ENCODE measurements around the gene RIN3.

Gene RIN3

DNA sequence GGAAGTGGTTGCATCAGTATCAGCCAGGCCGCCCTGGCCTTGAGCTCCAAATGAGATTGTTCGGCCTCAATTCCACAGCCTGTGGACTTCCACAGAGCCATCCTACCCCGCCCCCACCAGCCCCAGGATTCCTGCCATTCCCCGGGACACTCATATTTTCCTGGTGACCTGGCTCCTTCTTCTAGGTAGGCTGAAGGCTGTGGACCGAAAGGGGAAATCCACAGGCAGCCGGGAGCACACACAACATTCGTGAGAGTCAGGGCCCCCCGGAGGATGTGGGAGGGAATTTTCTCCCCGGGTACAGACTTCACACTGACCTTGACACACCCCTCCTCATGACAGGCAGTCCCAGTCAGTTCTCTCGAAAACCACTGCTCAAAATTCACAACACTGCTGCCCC lies 39.9 kb downstream of the RIN3 start:
- Histone ChIP-seq H3K4ac (ENCODE audit: low read depth, low read length) (no peak overlapping the region), H3K36me3 (ENCODE audit: control insufficient read depth, insufficient read depth, low read length) (no peaks in the 10 kb centered on the region), H3K18ac (ENCODE audit: low read length) (no peak overlapping the region), H3K4me2 (ENCODE audit: low read length) (no peak overlapping the region), H3K79me2 (ENCODE audit: control insufficient read depth, insufficient read depth, low read length) (no peaks in the 10 kb centered on the region), H2BK15ac (replicated peaks; ENCODE audit: low read depth) (no peak overlapping the region), H3K9ac (ENCODE audit: low read length) (no peak overlapping the region), H3K4me3 (ENCODE audit: low read length) (no peak overlapping the region), H2BK120ac (ENCODE audit: low read depth, low read length) (no peak overlapping the region), H3K27ac (ENCODE audit: low read depth, low read length) (no peak overlapping the region), H3K56ac (ENCODE audit: low read length) (no peak overlapping the region), H2BK5ac (ENCODE audit: low read length) (no peak overlapping the region), H3K79me1 (ENCODE audit: low read length) (no peaks in the 10 kb centered on the region), H4K8ac (ENCODE audit: low read depth, low read length) (no peak overlapping the region), H3K27me3 (ENCODE audit: insufficient read depth, low read length, poor library complexity) (no peaks in the 10 kb centered on the region), H4K5ac (ENCODE audit: low read length) (no peak overlapping the region), H2AK5ac (ENCODE audit: low read length) (no peak overlapping the region), H3K23ac (ENCODE audit: low read length) (no peak overlapping the region), H3K4me1 (ENCODE audit: control insufficient read depth, low read depth, low read length) (no peaks in the 10 kb centered on the region)
- DNase-seq = peak; percentile 48
- WGBS (ENCODE audit: extremely low coverage, insufficient coverage, low lambda C conversion rate) = no CpG with 5 or more reads among the region's 10 CpGs

DNA sequence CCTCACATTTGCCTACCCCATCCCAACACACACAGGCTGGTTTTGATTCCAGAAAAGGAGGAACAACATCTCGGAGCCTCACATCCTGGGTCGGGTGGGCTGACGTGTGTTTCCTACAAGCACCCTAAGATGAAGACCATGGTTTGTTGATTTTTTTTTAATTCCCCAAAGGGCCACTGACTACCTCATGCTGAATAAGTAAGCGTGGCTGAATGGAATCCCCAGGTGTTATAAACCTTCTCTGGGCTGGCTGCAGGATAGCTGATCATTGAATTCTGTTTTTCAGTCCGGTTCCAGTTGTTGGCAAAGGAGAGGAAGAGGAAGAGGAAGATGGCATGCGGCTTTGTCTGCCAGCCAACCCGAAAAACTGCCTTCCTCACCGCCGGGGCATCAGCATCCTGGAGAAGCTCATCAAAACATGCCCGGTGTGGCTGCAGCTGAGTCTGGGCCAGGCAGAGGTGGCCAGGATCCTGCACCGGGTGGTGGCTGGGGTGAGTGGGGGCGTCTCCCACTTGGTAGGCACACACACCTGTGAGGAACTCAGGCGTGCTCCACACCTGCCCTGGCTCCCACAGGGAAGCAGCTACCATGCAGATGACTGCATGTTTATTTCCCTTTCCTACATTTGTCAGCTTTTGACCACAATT lies 42.0 kb downstream of the RIN3 start:
- no peaks in the 10 kb centered on the region for H3K36me3 ChIP-seq (ENCODE audit: control insufficient read depth, insufficient read depth, low read length)
- no peak overlapping the region for H3K27ac ChIP-seq (ENCODE audit: low read depth, low read length)
- no CpG with 5 or more reads among the region's 13 CpGs for WGBS (ENCODE audit: extremely low coverage, insufficient coverage, low lambda C conversion rate)
- H3K4me2 ChIP-seq (ENCODE audit: low read length) = no peak overlapping the region
- no peaks in the 10 kb centered on the region for H3K4me1 ChIP-seq (ENCODE audit: control insufficient read depth, low read depth, low read length)
- H2BK120ac ChIP-seq (ENCODE audit: low read depth, low read length) = no peak overlapping the region
- H2BK5ac ChIP-seq (ENCODE audit: low read length) = no peak overlapping the region
- no peaks in the 10 kb centered on the region for H3K27me3 ChIP-seq (ENCODE audit: insufficient read depth, low read length, poor library complexity)
- no peaks in the 10 kb centered on the region for H3K79me1 ChIP-seq (ENCODE audit: low read length)
- DNase-seq = no peak
- H3K9ac ChIP-seq (ENCODE audit: low read length) = no peak overlapping the region
- H3K4ac ChIP-seq (ENCODE audit: low read depth, low read length) = no peak overlapping the region
- H3K18ac ChIP-seq (ENCODE audit: low read length) = no peak overlapping the region
- no peak overlapping the region for H2AK5ac ChIP-seq (ENCODE audit: low read length)
- no peak overlapping the region for H3K56ac ChIP-seq (ENCODE audit: low read length)
- no peak overlapping the region for H3K23ac ChIP-seq (ENCODE audit: low read length)
- no peak overlapping the region for H4K8ac ChIP-seq (ENCODE audit: low read depth, low read length)
- no peak overlapping the region for H4K5ac ChIP-seq (ENCODE audit: low read length)
- no peaks in the 10 kb centered on the region for H3K79me2 ChIP-seq (ENCODE audit: control insufficient read depth, insufficient read depth, low read length)
- no peak overlapping the region for H2BK15ac ChIP-seq (replicated peaks; ENCODE audit: low read depth)
- no peak overlapping the region for H3K4me3 ChIP-seq (ENCODE audit: low read length)

GRCh38 chr14:92556255-92556741 lies 42.7 kb downstream of the RIN3 start:
- no CpG with 5 or more reads among the region's 4 CpGs for WGBS (ENCODE audit: extremely low coverage, insufficient coverage, low lambda C conversion rate)

DNA sequence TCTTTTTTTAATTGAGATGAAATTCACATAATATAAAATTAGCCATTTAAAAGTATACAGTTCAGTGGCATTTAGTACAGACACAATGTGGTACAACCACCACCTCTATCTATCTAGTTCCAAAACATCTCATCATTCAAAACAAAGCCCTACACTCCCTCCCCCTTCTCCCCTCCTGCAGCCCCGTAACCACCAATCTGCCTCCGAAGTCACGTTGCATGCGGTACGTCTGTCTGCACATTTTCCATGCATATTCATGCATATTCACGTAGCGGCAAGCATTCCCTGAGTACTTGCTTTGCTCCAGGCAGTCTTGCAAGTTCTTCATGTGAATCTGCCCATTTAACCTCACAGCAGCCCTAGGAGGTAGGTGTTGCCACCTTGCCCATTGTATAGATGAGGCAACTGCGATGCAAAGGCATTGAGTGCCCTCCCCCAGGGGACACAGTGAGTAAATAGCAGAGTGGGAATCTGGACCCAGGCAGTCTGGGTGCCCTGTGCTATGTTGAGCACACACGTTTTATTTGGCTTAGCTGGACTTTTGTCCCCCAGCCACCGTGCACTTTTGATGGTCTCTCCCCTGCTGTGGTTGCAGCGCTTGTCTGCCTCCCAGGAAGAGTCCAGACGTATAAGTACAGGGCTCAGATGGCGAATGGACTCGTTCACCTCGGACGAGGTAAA lies 43.4 kb downstream of the RIN3 start:
- no CpG with 5 or more reads among the region's 16 CpGs for WGBS (ENCODE audit: extremely low coverage, insufficient coverage, low lambda C conversion rate)

More at GRCh38 chr14:92556255-92556741, 42.7 kb downstream of the RIN3 start:
- Histone ChIP-seq H3K4me3 (ENCODE audit: low read length) (no peak overlapping the region), H3K27me3 (ENCODE audit: insufficient read depth, low read length, poor library complexity) (no peaks in the 10 kb centered on the region), H2AK5ac (ENCODE audit: low read length) (no peak overlapping the region), H2BK15ac (replicated peaks; ENCODE audit: low read depth) (no peak overlapping the region), H3K4me1 (ENCODE audit: control insufficient read depth, low read depth, low read length) (no peaks in the 10 kb centered on the region), H2BK5ac (ENCODE audit: low read length) (no peak overlapping the region), H3K23ac (ENCODE audit: low read length) (no peak overlapping the region), H4K5ac (ENCODE audit: low read length) (no peak overlapping the region), H2BK120ac (ENCODE audit: low read depth, low read length) (no peak overlapping the region), H3K79me1 (ENCODE audit: low read length) (no peaks in the 10 kb centered on the region), H3K36me3 (ENCODE audit: control insufficient read depth, insufficient read depth, low read length) (no peaks in the 10 kb centered on the region), H3K27ac (ENCODE audit: low read depth, low read length) (no peak overlapping the region), H3K79me2 (ENCODE audit: control insufficient read depth, insufficient read depth, low read length) (no peaks in the 10 kb centered on the region), H3K4ac (ENCODE audit: low read depth, low read length) (no peak overlapping the region), H3K18ac (ENCODE audit: low read length) (no peak overlapping the region), H3K9ac (ENCODE audit: low read length) (no peak overlapping the region), H3K56ac (ENCODE audit: low read length) (no peak overlapping the region), H4K8ac (ENCODE audit: low read depth, low read length) (no peak overlapping the region), H3K4me2 (ENCODE audit: low read length) (no peak overlapping the region)
- no peak for DNase-seq

GRCh38 chr14:92557544-92557912 lies 43.9 kb downstream of the RIN3 start:
- Histone ChIP-seq H3K56ac (ENCODE audit: low read length) (no peak overlapping the region), H3K79me2 (ENCODE audit: control insufficient read depth, insufficient read depth, low read length) (no peaks in the 10 kb centered on the region), H3K79me1 (ENCODE audit: low read length) (no peaks in the 10 kb centered on the region), H3K27me3 (ENCODE audit: insufficient read depth, low read length, poor library complexity) (no peaks in the 10 kb centered on the region), H2BK120ac (ENCODE audit: low read depth, low read length) (no peak overlapping the region), H2BK5ac (ENCODE audit: low read length) (no peak overlapping the region), H2BK15ac (replicated peaks; ENCODE audit: low read depth) (no peak overlapping the region), H3K18ac (ENCODE audit: low read length) (no peak overlapping the region), H3K4me2 (ENCODE audit: low read length) (no peak overlapping the region), H3K36me3 (ENCODE audit: control insufficient read depth, insufficient read depth, low read length) (no peaks in the 10 kb centered on the region), H3K4me3 (ENCODE audit: low read length) (no peak overlapping the region), H3K4me1 (ENCODE audit: control insufficient read depth, low read depth, low read length) (no peaks in the 10 kb centered on the region), H4K5ac (ENCODE audit: low read length) (no peak overlapping the region), H3K27ac (ENCODE audit: low read depth, low read length) (no peak overlapping the region), H4K8ac (ENCODE audit: low read depth, low read length) (no peak overlapping the region), H3K4ac (ENCODE audit: low read depth, low read length) (no peak overlapping the region), H3K23ac (ENCODE audit: low read length) (no peak overlapping the region), H2AK5ac (ENCODE audit: low read length) (no peak overlapping the region), H3K9ac (ENCODE audit: low read length) (no peak overlapping the region)
- WGBS (ENCODE audit: extremely low coverage, insufficient coverage, low lambda C conversion rate) = no CpG with 5 or more reads among the region's 4 CpGs
- DNase-seq = no peak

More for the DNA sequence above, 43.4 kb downstream of the RIN3 start:
- Histone ChIP-seq H2BK5ac (ENCODE audit: low read length) (no peak overlapping the region), H4K8ac (ENCODE audit: low read depth, low read length) (no peak overlapping the region), H2AK5ac (ENCODE audit: low read length) (no peak overlapping the region), H3K18ac (ENCODE audit: low read length) (no peak overlapping the region), H3K27me3 (ENCODE audit: insufficient read depth, low read length, poor library complexity) (no peaks in the 10 kb centered on the region), H3K4me3 (ENCODE audit: low read length) (no peak overlapping the region), H3K23ac (ENCODE audit: low read length) (no peak overlapping the region), H3K4me2 (ENCODE audit: low read length) (no peak overlapping the region), H3K56ac (ENCODE audit: low read length) (no peak overlapping the region), H3K9ac (ENCODE audit: low read length) (no peak overlapping the region), H3K4me1 (ENCODE audit: control insufficient read depth, low read depth, low read length) (no peaks in the 10 kb centered on the region), H3K36me3 (ENCODE audit: control insufficient read depth, insufficient read depth, low read length) (no peaks in the 10 kb centered on the region), H3K27ac (ENCODE audit: low read depth, low read length) (no peak overlapping the region), H2BK120ac (ENCODE audit: low read depth, low read length) (no peak overlapping the region), H3K79me1 (ENCODE audit: low read length) (no peaks in the 10 kb centered on the region), H2BK15ac (replicated peaks; ENCODE audit: low read depth) (no peak overlapping the region), H3K4ac (ENCODE audit: low read depth, low read length) (no peak overlapping the region), H4K5ac (ENCODE audit: low read length) (no peak overlapping the region), H3K79me2 (ENCODE audit: control insufficient read depth, insufficient read depth, low read length) (no peaks in the 10 kb centered on the region)
- no peak for DNase-seq

Data from mesendoderm (in vitro differentiated cells).